Activated CD4-positive, CD25-positive, alpha-beta regulatory T cell treated with anti-CD3 and anti-CD28 coated beads, Interleukin-2, amount 50 U/mL, for 72 hours (primary cell): Measurements from ENCODE around the gene CDC37.
"Not testable (repeated sequence)": the region's sequence is repeated elsewhere in the genome, so short reads cannot be mapped to it uniquely, and the experiment has no call there.

Experiments used
- DNase-seq: peaks from one replicate; pipeline ENCODE4 v3.0.0; 2021

Gene CDC37

DNA sequence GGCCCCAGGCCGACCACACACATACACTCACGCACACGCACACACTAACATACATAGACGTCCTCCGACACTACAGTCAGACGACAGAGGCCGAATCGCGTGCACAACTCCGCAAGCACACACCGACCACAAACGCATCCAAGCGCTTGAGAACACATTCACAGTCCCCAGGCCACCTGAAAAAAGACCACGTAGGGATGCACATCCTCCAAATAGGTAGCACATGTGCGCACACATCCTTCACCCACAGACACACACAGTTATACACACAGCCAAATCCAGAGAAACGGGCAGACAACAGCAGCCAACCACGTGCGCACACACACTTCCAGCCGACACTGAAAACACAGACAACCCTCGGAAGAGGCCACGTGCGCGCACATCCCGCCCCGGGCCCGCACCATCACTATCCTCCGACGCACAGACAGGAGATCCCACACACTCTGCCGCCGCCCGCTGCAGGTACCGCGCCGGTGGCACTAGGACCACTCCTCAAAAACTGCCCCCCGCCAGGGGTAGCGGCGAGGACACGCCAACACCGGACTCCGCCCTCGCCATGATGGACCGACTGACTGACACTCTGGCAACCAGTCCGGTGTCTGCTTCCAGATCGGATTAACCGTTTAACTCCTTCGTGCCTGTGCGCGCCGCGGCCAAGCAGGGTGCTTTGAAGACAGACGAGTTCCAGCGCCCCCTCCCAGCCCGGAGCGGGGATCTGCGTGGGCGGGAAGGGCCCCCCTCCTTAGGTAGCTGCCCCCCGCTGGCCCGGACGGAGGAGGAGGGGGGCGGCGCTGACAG, 16.5 kb upstream of the CDC37 start:
- no peak for DNase-seq

DNA sequence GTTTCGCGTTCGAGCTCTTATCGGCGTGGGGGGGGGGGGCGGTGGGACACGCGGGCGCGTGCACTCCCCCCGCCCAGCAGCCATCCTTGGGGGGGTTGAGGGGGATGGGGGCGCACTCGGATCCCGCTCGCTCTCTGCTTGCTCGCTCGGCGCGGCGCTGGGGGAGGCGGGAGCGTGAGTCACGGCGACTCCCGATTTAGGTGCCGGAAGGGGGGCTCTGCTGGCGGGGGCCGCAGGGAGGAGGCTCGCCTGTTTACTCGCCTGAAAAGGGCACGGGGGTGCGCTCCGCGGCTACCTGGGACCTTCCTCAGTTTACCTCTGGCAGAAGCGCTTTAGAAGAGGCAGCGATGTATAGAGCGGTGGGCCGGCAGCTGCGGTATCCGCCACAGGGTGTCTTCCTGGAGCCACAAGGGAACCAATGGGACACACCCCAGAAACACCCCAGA, 15.9 kb upstream of the CDC37 start:
- no peak for DNase-seq

DNA sequence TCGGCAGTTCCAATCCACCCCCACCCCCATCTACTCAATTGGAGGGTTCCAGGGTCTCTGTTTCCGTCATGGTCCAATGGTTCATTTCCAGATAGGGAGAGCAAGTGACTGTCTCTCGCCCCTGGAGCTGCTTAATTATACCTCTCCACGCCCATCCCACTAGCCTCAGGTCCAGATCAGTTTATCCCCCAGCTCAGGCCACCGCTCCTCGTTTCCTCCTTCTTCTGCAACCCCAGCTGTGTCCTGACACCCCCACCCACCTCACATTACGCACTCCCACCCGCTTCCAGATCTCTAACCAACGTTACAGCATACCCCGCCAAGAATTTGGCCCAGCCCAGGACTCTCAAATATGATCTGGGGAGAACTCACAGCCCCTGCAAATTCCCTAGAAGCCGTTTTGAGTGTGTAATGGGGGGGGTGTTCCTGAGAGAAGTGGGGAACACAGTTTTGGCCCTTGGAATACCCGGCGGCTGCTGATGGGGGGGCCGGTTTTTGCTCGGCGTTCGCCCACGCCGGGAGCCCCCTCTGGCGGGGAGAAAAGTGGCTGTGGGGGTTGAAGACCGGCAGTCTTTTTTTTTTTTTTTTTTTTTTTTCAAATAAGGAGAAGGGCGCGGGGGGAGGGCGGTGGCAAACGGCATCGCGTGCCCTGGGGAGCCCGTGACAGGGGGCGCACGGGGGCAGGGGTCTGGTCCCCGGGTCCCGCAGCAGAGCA, 15.3 kb upstream of the CDC37 start:
- DNase-seq: no peak

DNA sequence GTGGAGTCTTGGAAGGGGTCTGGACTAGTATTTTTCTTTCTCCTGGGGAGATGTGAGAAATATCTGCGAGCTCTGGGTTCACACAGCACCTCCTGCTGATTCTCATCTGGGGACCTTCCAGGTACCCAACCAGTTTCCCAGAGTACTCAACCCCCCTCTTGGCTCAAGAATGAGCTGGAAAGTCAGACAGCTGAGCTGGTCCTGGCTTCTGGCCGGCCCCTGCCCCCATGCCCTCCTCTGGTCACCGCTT, 14.8 kb upstream of the CDC37 start:
- DNase-seq: no peak

DNA sequence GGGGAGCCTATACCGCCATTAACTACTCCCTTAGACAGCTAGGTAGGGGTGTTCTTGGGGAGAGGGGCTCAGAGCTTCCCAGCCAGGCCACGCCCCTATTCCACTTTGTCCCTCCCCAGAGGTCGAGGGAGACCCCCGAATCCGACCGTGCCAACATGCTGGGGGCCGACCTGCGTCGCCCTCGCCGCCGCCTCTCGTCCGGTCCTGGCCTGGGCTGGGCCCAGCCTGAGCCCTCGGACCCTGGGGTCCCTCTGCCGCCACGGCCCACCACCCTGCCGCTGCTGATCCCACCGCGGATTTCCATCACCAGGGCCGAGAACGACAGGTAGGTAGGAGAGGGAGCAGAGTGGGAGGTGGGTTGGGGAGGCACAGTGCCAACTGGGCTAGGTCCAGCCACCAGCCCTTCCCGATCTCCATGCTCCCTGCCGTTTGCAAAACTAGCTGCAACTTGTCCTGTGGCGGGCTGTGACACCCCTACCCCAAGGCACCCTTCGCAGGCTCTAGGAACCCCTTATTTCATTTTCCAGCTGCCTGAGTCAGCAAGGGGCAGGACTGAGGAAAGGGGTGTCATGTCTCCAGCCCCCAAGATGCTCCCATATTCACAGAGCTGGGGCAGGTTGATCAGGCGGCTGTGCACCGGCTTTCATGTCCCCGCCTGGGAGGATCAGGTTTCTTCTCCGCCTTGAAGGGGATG, 14.3 kb upstream of the CDC37 start:
- DNase-seq: no peak

DNA sequence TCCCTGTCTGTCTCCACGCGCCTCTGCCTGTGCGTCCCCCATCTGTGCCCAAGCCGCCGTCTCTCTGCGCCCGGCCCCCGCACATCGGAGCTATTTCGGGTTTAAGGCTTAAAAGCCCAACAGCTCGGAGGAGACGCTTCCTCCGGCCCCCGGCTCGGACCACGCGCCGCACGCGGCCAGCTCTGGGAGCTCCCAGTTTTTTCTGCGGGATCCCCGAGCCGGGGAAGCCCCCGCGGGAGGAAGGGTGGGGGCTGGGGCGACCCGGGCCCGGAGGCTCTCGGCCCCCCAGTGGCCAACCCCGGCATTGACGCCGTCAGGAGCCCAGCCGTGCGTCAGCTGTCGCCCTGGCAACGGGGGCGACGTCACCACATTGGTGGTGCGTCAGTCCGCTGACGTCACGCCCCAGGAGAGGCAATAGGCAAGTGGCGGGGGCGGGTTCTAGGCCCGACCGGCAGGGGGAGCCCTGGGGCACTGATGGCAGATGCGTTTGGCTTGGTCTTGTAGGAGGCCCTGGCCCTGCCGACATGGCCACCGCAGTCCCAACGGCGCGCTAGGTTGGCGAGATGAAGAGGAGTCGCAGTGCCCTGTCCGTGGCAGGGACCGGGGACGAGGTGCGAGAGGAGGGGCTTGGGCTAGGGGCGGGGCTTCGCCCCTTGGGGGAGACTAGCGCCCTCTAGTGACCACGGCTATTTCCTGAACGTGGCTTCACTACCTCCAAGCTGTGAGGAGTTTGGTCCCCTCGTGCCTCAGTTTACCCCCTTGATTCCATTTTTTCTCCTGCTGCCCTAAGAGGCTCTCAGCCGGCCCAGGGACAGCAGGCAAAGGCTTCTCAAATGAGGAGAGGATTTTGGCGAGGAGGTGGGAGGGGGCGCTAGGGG, 13.3 kb upstream of the CDC37 start:
- peak; percentile 89 for DNase-seq

DNA sequence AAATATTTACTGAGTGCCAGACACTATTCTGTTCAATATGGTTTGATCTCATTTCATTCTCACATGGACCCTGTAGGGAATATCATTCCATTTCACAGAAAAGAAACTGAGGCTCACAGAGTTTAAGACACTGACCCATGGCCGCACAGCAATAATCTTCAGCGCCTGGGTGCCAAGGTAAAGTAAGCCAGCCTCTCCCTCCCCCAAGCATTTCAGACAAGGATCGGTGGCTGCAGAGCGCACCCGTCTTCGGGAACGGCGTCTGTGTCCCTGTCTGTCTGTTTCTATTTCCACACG, 12.7 kb upstream of the CDC37 start:
- no peak for DNase-seq

DNA sequence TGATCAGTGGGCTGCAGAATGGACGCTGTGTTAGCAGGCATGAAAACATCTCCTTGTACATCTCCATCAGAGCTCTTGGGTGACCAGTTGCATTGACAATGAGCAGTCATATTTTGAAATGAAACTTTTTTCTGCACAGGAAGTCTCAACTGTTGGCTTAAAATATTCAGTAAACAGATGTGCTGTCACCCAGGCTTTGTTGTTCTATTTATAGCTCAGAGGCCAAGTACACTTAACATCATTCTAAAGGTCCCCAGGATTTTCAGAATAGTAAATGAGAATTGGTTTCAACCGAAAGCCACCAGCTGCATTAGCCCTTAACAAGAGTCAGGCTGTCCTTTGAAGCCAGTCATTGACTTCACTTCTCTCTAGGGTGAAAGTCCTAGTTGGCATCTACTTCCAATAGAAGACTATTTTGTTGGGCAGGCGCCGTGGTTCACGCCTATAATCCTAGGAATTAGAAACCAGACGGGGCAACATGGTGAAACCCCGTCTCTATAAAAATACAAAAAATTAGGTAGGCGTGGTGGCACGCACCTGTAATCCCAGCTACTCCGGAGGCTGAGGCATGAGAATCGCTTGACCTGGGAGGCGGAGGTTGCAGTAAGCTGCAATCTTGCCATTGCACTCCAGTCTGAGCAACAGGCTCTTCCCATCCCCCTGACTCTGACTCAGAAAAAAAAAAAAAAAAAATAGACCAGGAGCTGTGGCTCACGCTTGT, 9.1 kb upstream of the CDC37 start:
- DNase-seq: no peak

DNA sequence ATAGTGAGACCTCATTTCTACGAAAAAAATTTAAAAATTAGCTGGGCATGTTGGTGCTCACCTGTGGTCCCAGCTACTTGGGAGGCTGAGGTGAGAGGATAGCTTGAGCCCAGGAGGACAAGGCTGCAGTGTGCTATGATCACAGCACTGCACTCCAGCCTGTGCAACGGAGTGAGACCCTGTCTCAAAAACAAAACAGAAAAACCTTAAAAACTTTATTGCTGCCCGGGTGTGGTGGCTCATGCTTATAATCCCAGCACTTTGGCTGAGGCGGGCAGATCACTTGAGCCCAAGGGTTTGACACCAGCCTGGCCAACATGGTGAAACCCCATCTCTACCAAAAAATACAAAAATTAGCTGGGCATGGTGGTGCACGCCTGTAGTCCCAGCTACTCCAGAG, 7.9 kb upstream of the CDC37 start:
- DNase-seq: not testable (repeated sequence)

DNA sequence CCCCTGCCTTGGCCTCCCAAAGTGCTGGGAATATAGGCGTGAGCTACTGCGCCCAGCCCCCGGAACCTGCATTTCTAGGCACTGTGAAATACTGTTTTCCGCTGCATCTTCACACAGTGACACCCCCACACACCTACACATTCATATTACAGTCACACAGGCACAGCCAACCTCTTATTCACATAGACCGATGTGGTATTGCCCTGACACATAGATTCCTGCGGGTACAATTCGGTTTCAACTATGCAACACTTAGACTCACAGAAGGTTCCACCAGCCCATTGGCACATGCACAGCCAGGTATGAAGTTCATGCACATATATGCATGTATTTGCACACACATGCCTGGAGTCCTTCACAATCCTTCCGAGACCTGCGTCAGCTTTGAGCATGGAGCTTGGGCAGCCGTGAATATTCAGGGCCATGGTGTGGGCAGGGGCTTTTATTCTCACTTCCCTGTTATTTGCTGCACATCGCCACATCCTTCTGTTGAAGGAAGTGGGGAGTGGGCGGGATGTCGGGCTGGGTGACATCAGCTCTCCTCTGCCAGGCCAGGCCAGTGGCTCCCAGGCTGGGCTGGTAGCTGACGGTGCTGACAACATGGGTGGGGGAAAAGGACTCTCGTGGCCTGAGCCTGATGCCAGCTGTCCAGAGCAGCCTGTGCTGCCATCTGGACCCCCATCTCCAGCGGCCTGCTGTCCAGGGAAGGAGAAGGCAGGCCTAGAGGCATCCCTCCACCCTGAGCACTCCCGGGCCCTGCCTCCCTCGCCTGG, 5.4 kb upstream of the CDC37 start:
- DNase-seq: no peak

DNA sequence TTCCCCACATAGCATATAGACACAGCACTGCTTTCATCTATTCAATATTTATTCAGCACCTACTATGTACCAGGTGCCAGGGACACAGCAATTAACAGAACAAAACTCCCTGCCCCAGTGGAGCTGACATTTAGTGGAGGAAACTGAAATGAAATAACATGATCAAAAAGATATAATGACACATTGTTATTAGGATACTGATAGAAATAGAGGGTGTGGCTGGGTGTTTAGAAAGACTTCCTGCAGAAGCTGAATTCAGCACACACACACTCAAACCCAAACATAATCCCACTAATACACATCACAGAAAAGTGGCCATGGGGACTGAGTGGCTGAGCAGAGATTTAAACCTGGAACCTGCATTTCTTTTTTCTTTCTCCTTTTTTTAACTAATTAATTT, 3.8 kb upstream of the CDC37 start:
- DNase-seq: no peak

DNA sequence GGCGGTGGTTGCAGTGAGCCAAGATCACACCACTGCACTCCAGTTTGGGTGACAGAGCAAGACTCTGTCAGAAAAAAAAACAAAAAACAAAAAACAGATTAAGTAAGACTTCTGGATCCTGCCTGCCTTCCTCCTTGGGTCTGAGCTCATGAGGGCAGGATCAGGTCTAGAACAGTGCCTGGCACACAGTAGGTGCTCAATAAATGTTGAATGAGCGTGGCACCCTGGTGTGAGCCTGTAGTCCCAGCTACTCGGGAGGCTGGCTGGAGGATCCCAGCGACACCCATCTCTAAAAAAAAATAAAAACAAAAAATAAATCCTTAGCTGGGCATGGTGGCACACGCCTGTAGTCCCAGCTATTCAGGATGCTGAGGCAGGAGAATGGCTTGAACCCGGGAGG, 2.8 kb upstream of the CDC37 start:
- DNase-seq: no peak

DNA sequence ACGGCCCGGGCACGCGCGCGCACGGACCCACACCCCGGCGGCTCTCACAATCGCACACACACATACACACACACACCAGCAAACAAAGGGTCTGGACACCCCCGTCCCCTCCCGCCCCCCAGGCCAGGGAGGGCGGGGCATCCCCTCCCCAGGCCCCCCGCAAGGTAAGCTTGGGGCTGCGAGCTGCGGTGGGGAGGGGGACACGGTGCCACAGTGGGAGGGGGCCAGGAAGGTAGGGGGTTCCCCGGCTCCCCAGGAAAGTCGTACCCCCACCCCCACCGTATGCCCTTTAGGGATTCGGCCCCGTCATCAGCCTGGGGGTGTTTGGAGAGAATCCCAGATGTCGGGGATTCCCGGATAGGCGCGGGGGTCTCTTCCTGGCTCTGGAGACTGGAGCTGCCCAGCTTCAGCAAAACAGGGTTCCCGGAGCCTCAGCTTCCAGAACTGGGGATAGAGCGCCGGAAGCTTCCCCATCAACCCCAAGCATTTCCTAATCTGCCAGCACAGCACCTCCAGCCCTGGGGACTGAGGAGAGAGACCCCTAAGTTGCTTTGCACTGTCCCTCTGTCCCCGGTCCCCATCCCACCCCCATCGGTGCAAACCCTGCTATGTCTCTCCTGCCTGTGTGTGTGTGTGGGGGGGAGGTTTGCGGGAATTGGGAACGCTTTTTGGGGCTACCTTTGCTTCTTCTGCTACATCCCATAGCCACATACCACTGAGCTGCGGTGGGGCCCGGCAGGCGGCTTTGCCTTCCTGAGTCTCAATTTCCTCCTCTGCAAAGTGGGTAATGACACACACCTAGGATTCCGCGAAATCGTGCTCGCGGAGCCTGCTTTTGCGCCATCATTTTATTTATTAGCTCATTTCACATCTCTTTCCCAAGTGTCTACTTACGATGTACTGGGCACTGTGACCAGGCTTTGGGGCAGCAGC, 1.8 kb upstream of the CDC37 start:
- DNase-seq: no peak

DNA sequence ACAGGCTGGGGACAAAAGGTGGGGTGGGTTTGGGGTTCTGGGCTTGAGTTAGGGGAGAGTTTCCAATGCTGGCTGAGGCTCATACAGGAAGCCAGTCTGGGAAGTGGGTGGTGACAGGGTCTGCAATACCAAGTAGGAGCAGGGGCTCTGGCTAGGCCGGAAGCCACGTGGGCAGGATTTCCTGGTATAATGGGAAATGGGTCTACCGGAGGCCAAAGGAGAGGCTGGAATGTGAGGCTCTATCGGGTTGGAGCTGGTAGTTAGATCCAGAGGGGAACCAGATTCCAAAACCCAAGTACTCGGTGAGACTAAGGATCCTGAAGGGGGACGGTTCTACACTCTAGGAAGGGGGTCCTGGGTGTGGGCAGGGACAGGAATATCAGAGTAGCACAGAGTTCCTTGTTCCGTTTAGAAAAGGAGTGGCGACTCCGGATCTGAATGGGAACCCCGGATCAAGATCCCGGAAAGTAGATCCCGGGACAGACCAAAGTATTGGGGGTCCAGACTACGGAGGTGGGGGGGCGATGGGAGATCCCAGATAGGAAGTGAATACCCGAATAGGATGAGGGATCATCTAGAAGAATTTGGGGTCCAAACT, 802 bp downstream of the CDC37 start:
- DNase-seq: no peak

DNA sequence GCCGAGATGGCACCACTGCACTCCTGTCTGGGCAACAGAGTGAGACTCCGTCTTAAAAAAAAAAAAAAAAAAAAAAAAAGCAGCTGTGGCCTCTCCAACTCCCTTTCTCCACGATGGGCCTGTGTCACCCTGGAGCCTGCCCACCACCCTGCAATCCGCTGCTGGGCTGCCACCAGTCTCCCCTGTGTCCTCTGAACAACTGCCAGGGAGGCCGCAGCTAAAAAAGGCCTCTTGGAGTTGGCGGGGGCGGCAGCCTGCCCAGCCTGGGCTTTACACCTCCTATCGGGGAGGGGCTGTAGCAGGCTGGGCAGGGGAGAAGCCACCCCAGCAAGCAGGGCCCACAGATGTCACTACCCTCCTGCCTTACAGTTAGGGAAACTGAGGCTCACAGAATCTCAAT, 3.5 kb downstream of the CDC37 start:
- no peak for DNase-seq

DNA sequence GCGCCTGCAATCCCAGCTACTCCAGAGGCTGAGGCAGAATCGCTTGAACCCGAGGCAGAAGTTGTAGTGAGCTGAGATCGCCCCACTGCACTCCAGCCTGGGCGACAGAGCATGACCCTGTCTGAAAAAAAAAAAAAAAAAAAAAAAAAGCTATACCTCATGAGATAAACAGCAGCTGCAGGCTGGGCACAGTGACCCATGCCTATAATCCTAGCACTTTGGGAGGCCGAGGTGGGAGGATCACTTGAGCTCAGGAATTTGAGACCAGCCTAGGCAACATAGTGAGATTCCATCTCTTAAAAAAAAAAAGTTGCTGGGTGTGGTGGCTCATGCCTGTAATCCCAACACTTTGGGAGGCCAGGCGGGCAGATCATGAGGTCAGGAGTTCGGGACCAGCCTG, 4.0 kb downstream of the CDC37 start:
- DNase-seq: not testable (repeated sequence)

DNA sequence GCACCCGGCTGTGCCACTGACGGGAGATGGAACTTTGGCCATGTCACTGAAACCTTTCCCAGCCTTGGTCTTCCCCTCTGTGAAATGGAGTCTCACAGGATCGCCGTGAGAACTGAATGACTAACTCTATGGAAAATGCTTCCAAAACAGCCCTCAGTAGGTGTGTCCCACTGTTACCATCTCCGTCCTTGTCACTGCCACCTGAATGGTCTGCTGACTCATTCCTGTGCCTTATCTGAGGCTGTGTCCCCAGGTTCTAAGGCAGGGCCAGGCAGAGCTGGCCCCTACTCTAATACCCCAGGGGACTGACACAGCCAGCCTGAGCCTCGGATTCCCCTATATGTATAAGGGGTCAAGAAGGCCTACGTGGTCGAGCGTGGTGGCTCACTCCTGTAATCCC, 4.5 kb downstream of the CDC37 start:
- DNase-seq: no peak

DNA sequence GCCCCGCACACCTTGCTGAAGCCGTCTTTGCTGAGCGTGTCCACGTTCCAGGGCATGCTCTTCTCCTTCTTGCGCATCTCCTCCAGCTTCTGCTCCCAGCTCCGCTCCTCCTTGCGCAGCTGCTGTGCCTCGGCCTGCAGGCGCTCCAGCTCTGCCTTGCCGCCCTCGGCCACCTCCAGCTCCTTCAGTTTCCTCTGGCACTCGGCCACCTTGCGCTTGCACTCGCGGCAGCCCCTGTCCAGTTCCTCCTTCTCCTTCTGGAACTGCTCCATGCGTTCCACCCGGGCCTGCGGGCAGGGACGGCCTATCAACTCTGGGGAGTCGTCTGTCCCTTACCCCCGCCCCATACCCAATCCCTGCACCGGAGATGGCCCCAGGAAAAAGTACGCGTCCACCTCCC, 7.4 kb downstream of the CDC37 start:
- DNase-seq: no peak

DNA sequence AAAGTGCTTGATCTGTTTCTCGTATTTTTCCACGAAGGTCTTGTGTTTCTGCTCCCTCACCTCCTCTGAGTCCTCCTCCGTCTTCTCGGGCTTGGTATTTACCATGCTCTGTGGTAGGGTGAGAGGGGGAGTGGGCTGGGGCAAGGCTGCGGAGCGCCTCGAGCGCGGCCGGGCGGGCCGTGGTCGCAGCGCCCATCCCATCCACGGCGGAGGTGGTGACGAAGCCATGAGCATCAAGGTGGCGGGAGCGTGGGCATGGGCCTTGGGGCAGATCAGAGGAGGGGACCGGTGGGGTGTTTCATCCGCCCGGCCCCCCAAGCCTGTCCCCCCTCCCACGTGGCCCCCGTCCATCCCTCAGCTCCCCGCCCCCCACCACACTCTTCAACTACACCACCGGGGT, 7.9 kb downstream of the CDC37 start:
- no peak for DNase-seq

DNA sequence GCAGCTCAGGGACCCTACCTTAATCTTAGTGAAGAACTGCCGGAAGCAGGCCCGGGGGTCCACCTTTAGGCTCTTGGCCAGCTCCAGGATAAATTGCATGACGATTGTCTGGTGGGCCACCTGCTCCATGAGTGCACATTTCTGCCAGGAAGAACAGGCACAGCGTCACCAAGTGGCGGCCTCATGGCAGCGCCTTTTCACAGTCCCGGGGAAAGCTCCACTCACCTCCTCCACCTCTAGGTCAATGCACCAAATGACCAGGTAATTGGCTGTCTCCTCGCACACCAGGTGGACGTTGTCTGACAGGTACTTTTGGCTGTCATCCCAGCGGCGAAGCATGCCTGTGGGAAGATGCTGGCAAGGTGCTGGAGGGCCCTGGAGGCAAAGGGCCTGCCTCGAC, 8.3 kb downstream of the CDC37 start:
- no peak for DNase-seq
